HL-60 (cell line): ENCODE measurements around the gene MRPL20.
"Not testable (repeated sequence)": the region's sequence is repeated elsewhere in the genome, so short reads cannot be mapped to it uniquely, and the experiment has no call there.

ENCODE experiments used
- DNase-seq, 2 experiments: peaks; one replicate each; pipeline ENCODE4 v3.0.0-alpha.2; 2010 to 2020; ENCODE audit warnings: low read depth in 1 of 2, low spot score in 1 of 2
- H3K27ac ChIP-seq: fragments of 250-450 bp; sonication (Bioruptor Pico); replicated peaks from 2 replicates; pipeline ENCODE4 v1.5.1; 2020; ENCODE audit warnings: mild to moderate bottlenecking, moderate library complexity
- H3K27me3 ChIP-seq: fragments of 250-450 bp; sonication (Bioruptor Pico); 2 replicates; pipeline ENCODE4 v1.5.1; 2021; ENCODE audit warnings: mild to moderate bottlenecking, moderate library complexity; ENCODE audit not compliant: insufficient read depth, poor library complexity, severe bottlenecking
- H3K4me3 ChIP-seq: replicated peaks from 2 replicates; pipeline ENCODE4 v1.5.1; 2011; ENCODE audit warnings: mild to moderate bottlenecking, control low read depth, low read length; ENCODE audit not compliant: insufficient read depth
- CTCF ChIP-seq: IDR thresholded peaks from one replicate; pipeline ENCODE4 v1.5.1; 2011; ENCODE audit warnings: low read length, control low read depth, inconsistent platforms; ENCODE audit not compliant: insufficient read depth
- GABPA ChIP-seq: IDR thresholded peaks from 2 replicates; pipeline ENCODE4 v1.6.1; 2012; ENCODE audit warnings: low read depth
- POLR2AphosphoS5 ChIP-seq: IDR thresholded peaks from 2 replicates; pipeline ENCODE4 v1.6.1; 2012; ENCODE audit warnings: low read depth
- REST ChIP-seq: IDR thresholded peaks from 2 replicates; pipeline ENCODE4 v1.6.1; 2012; ENCODE audit warnings: low read depth; ENCODE audit not compliant: insufficient replicate concordance
- SPI1 ChIP-seq: IDR thresholded peaks from 2 replicates; pipeline ENCODE4 v1.6.1; 2012; ENCODE audit warnings: low read depth, mild to moderate bottlenecking, borderline replicate concordance

The MRPL20 gene

GRCh38 chr1:1419363-1419812 lies 12.3 kb upstream of the MRPL20 start:
- DNase-seq, result no peak
- Histone ChIP-seq H3K27me3 (no peaks in the 10 kb centered on the region), H3K4me3 (no peak overlapping the region), H3K27ac (no peak overlapping the region)
- TF ChIP-seq CTCF, result no peak

DNA sequence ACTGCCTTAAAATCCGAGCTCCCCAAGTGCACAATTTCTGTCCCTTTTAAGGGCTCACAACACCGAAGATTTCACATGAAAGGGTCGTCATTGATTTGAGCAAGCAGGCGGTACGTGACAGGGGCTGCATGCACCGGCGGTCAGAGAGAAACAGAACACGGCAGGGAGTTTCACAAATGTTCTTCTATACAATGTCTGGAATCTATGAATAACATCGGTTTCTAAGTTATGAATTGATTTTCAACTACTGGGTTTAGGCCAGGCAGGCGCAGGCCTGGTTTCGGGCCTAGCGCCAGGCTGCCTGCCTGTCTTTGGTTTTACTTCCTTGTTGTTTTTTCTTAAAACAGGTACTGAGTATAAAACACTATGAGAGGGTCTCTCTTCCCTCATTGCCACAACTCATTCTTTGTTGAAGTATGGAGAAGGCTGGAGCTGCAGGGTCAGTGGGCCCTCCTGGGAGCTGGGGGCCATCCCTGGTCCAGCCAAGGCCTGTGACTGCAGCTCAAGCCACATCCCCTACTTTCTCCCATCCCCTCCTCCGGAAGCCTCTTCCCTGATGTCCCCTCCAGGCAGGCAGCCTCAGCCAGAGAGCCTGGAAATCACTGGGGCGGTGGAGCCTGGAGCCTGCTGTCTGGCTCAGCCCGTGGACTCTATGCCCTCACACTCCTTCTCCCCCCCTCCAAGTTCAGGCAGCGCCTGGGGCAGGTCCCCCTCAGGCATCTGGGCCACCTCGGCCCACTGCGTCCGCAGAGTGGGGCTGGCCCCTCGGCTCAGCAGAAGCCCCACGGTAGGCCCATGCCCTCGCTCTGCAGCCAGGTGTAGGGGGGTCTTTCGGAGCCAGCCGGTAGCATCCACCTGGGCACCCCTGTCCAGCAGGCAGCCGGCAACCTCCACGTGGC lies 11.6 kb upstream of the MRPL20 start:
- TF ChIP-seq CTCF, result no peak
- TF ChIP-seq GABPA, result no peak
- no peak for TF ChIP-seq REST
- TF ChIP-seq SPI1, result no peak
- TF ChIP-seq POLR2AphosphoS5, result no peak
- H3K27me3 ChIP-seq, result no peaks in the 10 kb centered on the region
- DNase-seq, result no peak
- no peak overlapping the region for H3K4me3 ChIP-seq
- no peak overlapping the region for H3K27ac ChIP-seq

DNA sequence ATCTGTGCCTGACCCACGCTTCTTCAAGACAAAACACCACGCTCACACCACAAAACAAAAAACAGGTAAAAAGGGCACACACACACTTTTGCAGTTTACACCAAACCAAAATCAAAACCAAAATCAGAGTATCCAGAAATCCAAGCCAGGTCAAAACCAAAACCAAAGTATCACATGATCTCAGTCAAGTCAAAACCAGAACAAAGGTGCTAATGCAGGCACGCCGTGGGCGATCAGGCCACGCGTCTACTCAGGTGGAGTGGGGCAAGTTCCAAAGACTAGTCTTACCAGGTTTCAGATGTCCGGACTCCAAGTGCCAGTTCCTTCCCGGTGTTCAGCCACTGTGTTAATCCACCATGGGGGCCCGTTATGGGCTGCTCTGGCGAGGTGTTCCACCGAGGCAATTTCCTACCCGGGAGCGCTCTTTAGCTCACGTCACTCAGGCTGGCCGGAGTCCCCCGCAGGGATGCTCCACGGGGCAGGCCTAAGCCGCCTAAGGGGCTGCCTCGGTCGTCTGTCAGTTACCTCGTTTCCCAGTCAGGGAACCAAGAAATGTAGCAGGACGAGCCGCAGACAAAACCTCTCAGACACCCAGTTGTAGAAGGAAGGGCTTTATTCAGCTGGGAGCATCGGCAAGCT lies 10.9 kb upstream of the MRPL20 start:
- not testable (repeated sequence) for H3K27ac ChIP-seq, H3K4me3 ChIP-seq, DNase-seq, H3K27me3 ChIP-seq

- not testable (repeated sequence) for H3K4me3 ChIP-seq, H3K27ac ChIP-seq, H3K27me3 ChIP-seq, DNase-seq
Measured at GRCh38 chr1:1417396-1417795, 10.3 kb upstream of the MRPL20 start.

GRCh38 chr1:1415751-1416150 lies 8.7 kb upstream of the MRPL20 start:
- no peak for DNase-seq
- Histone ChIP-seq H3K4me3 (no peak overlapping the region), H3K27me3 (no peaks in the 10 kb centered on the region), H3K27ac (no peak overlapping the region)
- TF ChIP-seq GABPA (no peak), SPI1 (no peak), CTCF (no peak)

- not testable (repeated sequence) for H3K4me3 ChIP-seq, DNase-seq, H3K27me3 ChIP-seq, H3K27ac ChIP-seq
Measured at GRCh38 chr1:1412311-1412902, 5.3 kb upstream of the MRPL20 start.
